Stimulated activated CD8-positive, alpha-beta memory T cell treated with anti-CD3 and anti-CD28 coated beads, Interleukin-12 subunit alpha, Interleukin-12 subunit beta, amount 100 ng/mL, for 24 hours (primary cell): ENCODE data around the gene LIPC.

Experiments
- DNase-seq: peaks from one replicate; pipeline ENCODE4 v3.0.0-alpha.2; 2020; ENCODE audit errors: extremely low read depth

The LIPC gene

GRCh38 chr15:58554758-58555157 lies 123.0 kb downstream of the LIPC start:
- DNase-seq = no peak

- DNase-seq = no peak
These were observed 123.6 kb downstream of the LIPC start for GRCh38 chr15:58555162-58556027.

- DNase-seq = no peak
These were observed 124.2 kb downstream of the LIPC start for GRCh38 chr15:58556028-58556361.

GRCh38 chr15:58556541-58556940 lies 124.8 kb downstream of the LIPC start:
- no peak for DNase-seq

GRCh38 chr15:58558777-58559176 lies 127.0 kb downstream of the LIPC start:
- no peak for DNase-seq

GRCh38 chr15:58559904-58560588 lies 128.3 kb downstream of the LIPC start:
- no peak for DNase-seq

- DNase-seq = no peak
These were observed 129.5 kb downstream of the LIPC start for GRCh38 chr15:58561321-58561720.

GRCh38 chr15:58562135-58562534 lies 130.3 kb downstream of the LIPC start:
- DNase-seq = no peak

GRCh38 chr15:58564981-58565380 lies 133.2 kb downstream of the LIPC start:
- DNase-seq = no peak

GRCh38 chr15:58565619-58566018 lies 133.8 kb downstream of the LIPC start:
- no peak for DNase-seq

GRCh38 chr15:58566029-58566428 lies 134.2 kb downstream of the LIPC start:
- no peak for DNase-seq

- no peak for DNase-seq
These were observed 136.4 kb downstream of the LIPC start for GRCh38 chr15:58568157-58568571.

- DNase-seq = no peak
These were observed 137.7 kb downstream of the LIPC start for GRCh38 chr15:58569455-58569854.

GRCh38 chr15:58571491-58571890 lies 139.7 kb downstream of the LIPC start:
- no peak for DNase-seq

- DNase-seq = no peak
These were observed 140.7 kb downstream of the LIPC start for GRCh38 chr15:58572521-58572920.

GRCh38 chr15:58573270-58573669 lies 141.5 kb downstream of the LIPC start:
- no peak for DNase-seq

- DNase-seq = no peak
These were observed 142.8 kb downstream of the LIPC start for GRCh38 chr15:58574631-58575030.

GRCh38 chr15:58575045-58575786 lies 143.4 kb downstream of the LIPC start:
- DNase-seq = no peak

- DNase-seq = no peak
These were observed 144.9 kb downstream of the LIPC start for GRCh38 chr15:58576657-58577056.

GRCh38 chr15:58582160-58582559 lies 150.4 kb downstream of the LIPC start:
- no peak for DNase-seq

- DNase-seq = no peak
These were observed 151.5 kb downstream of the LIPC start for GRCh38 chr15:58583171-58583908.
